B cell (primary cell): ENCODE results near the gene DOCK8. TPM values are rescaled to one million over a fixed set of nuclear protein-coding genes. Genes with fewer than 3 reads are reported as not detected.

Experiments used
- ATAC-seq: fragments of 200-7000 bp; cut with Tn5 transposase; one replicate; pipeline ENCODE4 v1.10.0; 2021; ENCODE audit warnings: low read depth, mild to moderate bottlenecking, moderate number of reproducible peaks, moderate library complexity
- CTCF ChIA-PET: fragments of 350-600 bp; sonication (Branson Sonifier 250); formaldehyde crosslinking; loops from one replicate; lab custom pipeline; 2021; ENCODE audit warnings: antibody characterized with exemption, inconsistent platforms; lab: Charles Lee
- POLR2A ChIA-PET: fragments of 350-600 bp; sonication (Branson Sonifier 250); formaldehyde crosslinking; loops from one replicate; lab custom pipeline; 2021; ENCODE audit warnings: antibody characterized with exemption; lab: Charles Lee
- DNase-seq: peaks from one replicate; pipeline ENCODE4 v3.0.0; 2013
- H2AFZ ChIP-seq: 2 replicates; pipeline ENCODE4 v1.6.1; 2012; ENCODE audit warnings: mild to moderate bottlenecking, low read depth, low read length; ENCODE audit not compliant: insufficient read depth, poor library complexity, severe bottlenecking
- H3K27ac ChIP-seq, 2 donors: 1 replicate in 1 of 2; 2 replicates in 1 of 2; pipeline ENCODE4 v1.5.1; 2012 to 2013; ENCODE audit warnings: low read length in 2 of 2, mild to moderate bottlenecking in 2 of 2, moderate library complexity in 1 of 2
- H3K27me3 ChIP-seq, 4 experiments: fragments of 200-600 bp in 1 of 4; sonication (generic) in 1 of 4; replicated peaks in 1 of 4; 1 replicate in 2 of 4; 2 replicates in 2 of 4; pipeline versions ENCODE4 v1.6.1 to v1.7.0; 2013 to 2016; ENCODE audit warnings: low read length in 3 of 4, mild to moderate bottlenecking in 2 of 4, mixed read lengths in 1 of 4, moderate library complexity in 1 of 4; ENCODE audit not compliant: insufficient read depth in 4 of 4, control insufficient read depth in 3 of 4; ENCODE audit errors: control extremely low read depth in 1 of 4
- H3K36me3 ChIP-seq, 2 experiments: replicated peaks in 1 of 2; 1 replicate in 1 of 2; 2 replicates in 1 of 2; pipeline versions ENCODE4 v1.6.1 to v1.7.1; 2013; ENCODE audit warnings: low read length in 1 of 2; ENCODE audit not compliant: insufficient read depth in 2 of 2, control insufficient read depth in 1 of 2; ENCODE audit errors: control extremely low read depth in 1 of 2, extremely low read depth in 1 of 2
- H3K4me1 ChIP-seq, 2 donors: fragments of 200-600 bp in 1 of 2; sonication (generic) in 1 of 2; 1 replicate in 1 of 2; 2 replicates in 1 of 2; pipeline versions ENCODE4 v1.5.1 to v1.6.1; 2013 to 2017; ENCODE audit warnings: low read length in 2 of 2; ENCODE audit not compliant: control insufficient read depth in 2 of 2, insufficient read depth in 2 of 2
- H3K4me2 ChIP-seq: replicated peaks from 2 replicates; pipeline ENCODE3; 2012; ENCODE audit warnings: mild to moderate bottlenecking, low read depth, low read length; ENCODE audit not compliant: poor library complexity, severe bottlenecking
- H3K4me3 ChIP-seq, 5 experiments: fragments of 200-600 bp in 1 of 5; sonication (generic) in 1 of 5; 1 replicate in 3 of 5; 2 replicates in 2 of 5; pipeline versions ENCODE4 v1.5.1 to v1.7.0; 2011 to 2016; ENCODE audit warnings: low read length in 4 of 5, mild to moderate bottlenecking in 4 of 5, low read depth in 2 of 5, control low read depth in 1 of 5, moderate library complexity in 1 of 5; ENCODE audit not compliant: insufficient read depth in 1 of 5; ENCODE audit errors: control extremely low read depth in 1 of 5, extremely low read depth in 1 of 5
- H3K79me2 ChIP-seq: fragments of 200-600 bp; sonication (generic); one replicate; pipeline ENCODE4 v1.6.0; 2016; ENCODE audit warnings: low read length; ENCODE audit not compliant: control insufficient read depth, insufficient read depth
- H3K9ac ChIP-seq: fragments of 200-600 bp; sonication (generic); 2 replicates; pipeline ENCODE4 v1.6.1; 2017; ENCODE audit warnings: mild to moderate bottlenecking, low read length, moderate library complexity
- H3K9me3 ChIP-seq, 3 donors: one replicate each; pipeline versions ENCODE4 v1.6.1 to v1.7.1; 2013; ENCODE audit warnings: low read length in 2 of 3; ENCODE audit not compliant: control insufficient read depth in 2 of 3, insufficient read depth in 1 of 3; ENCODE audit errors: control extremely low read depth in 1 of 3
- H4K20me1 ChIP-seq: 2 replicates; pipeline ENCODE4 v1.6.0; 2012; ENCODE audit warnings: mild to moderate bottlenecking, low read length; ENCODE audit not compliant: insufficient read depth, control insufficient read depth, poor library complexity, severe bottlenecking
- H3K27ac Mint-ChIP-seq: one replicate; pipeline ENCODE4 v1.8.0; 2021; ENCODE audit warnings: mixed read lengths
- H3K27me3 Mint-ChIP-seq: one replicate; pipeline ENCODE4 v1.8.0; 2021; ENCODE audit warnings: mixed read lengths
- H3K4me1 Mint-ChIP-seq: one replicate; pipeline ENCODE4 v1.8.0; 2021; ENCODE audit warnings: mixed read lengths
- H3K4me3 Mint-ChIP-seq: one replicate; pipeline ENCODE4 v1.8.0; 2021; ENCODE audit warnings: mixed read lengths
- H3K9me3 Mint-ChIP-seq: one replicate; pipeline ENCODE4 v1.8.0; 2022; ENCODE audit warnings: mixed read lengths; ENCODE audit not compliant: insufficient read depth
- CTCF ChIP-seq: fragments of 200-600 bp; IDR thresholded peaks from one replicate; pipeline ENCODE4 v1.8.0; 2022; ENCODE audit warnings: antibody characterized with exemption, mild to moderate bottlenecking
- EZH2 ChIP-seq: IDR thresholded peaks from 2 replicates; pipeline ENCODE4 v1.6.1; 2012; ENCODE audit warnings: borderline replicate concordance, low read depth, mild to moderate bottlenecking, moderate library complexity, low read length; ENCODE audit not compliant: insufficient read depth, poor library complexity, severe bottlenecking
- WGBS: methylation state at CpG from one replicate; pipeline ENCODE4 v1.1.5; 2013; ENCODE audit warnings: missing lambda C conversion rate; ENCODE audit not compliant: insufficient coverage; 5-methylcytosine and 5-hydroxymethylcytosine counted together
- intact Hi-C: fragments of 100-400 bp; cut with micrococcal nuclease; formaldehyde crosslinking; loops from one replicate; pipeline ENCODE4 v1.10.0; 2022
- polyA plus RNA-seq: library from polyadenylated mRNA; depleted of rRNA; stranded (reverse); fragments of >200 nt; gene quantifications from 2 replicates; pipeline ENCODE4 v1.2.3, GENCODE V29; 2012
- total RNA-seq, 2 donors: library from RNA; stranded (reverse); fragments of 120-200 nt in 1 of 2; gene quantifications; 1 replicate in 1 of 2; 2 replicates in 1 of 2; pipeline versions ENCODE4 v1.2.3 to v1.2.4, GENCODE V29; 2013 to 2022

Gene DOCK8
- total and polyA plus RNA-seq, 2 donors (not counting 1 experiment from before 2014, with no cell fraction given) = 47.6 to 288 TPM

GRCh38 chr9:469672-470551, 255.2 kb downstream of the DOCK8 start:
- H3K4me1 ChIP-seq = peaks cover 16 to 27% of the 10 kb centered on the region in 2 donors
- peak overlapping the region; percentile 58 to 66 for H3K27ac ChIP-seq
- no peaks in the 10 kb centered on the region for H3K79me2 ChIP-seq
- peaks cover 5 to 11% of the 10 kb centered on the region in 2 experiments for H3K36me3 ChIP-seq
- TF ChIP-seq EZH2 = no peak
- no peak for TF ChIP-seq CTCF
- H3K27me3 Mint-ChIP-seq = no peaks in the 10 kb centered on the region
- intact Hi-C loops = loop anchor here (1.0 kb wide), 1 partner anchor 34 kb away; the partner anchor contains the start of gene KANK1
- CTCF ChIA-PET = interaction anchor here (1.5 kb wide), 1 partner anchor 33 kb away, joined by 6 read pairs; no protein-coding TSS in a partner anchor
- H2AFZ ChIP-seq = peak overlapping the region; percentile 98
- no peaks in the 10 kb centered on the region for H3K9me3 Mint-ChIP-seq
- H3K27ac Mint-ChIP-seq = peak overlapping the region; percentile 99
- H4K20me1 ChIP-seq = no peaks in the 10 kb centered on the region
- H3K4me3 ChIP-seq = peak overlapping the region; percentile 73 to 85 (median 76)
- POLR2A ChIA-PET = no interaction called here
- no peaks in the 10 kb centered on the region for H3K27me3 ChIP-seq
- no peaks in the 10 kb centered on the region for H3K9me3 ChIP-seq
- peak; percentile 92 for ATAC-seq
- WGBS = 2% methylated on average over 36 of the region's 49 CpGs
- peak overlapping the region; percentile 99 for H3K4me3 Mint-ChIP-seq
- H3K9ac ChIP-seq = peak overlapping the region; percentile 75
- H3K4me2 ChIP-seq = peak overlapping the region; percentile 83
- peak; percentile 93 for DNase-seq
- peaks cover 27% of the 10 kb centered on the region for H3K4me1 Mint-ChIP-seq
